Right renal pelvis (tissue), 4 donors: ENCODE data around the gene PLCB2. TPM values are rescaled to one million over a fixed set of nuclear protein-coding genes. Genes with fewer than 3 reads are reported as not detected.

Experiments used
- DNase-seq, 4 donors: peaks; one replicate each; pipeline ENCODE4 v3.0.0-alpha.2; 2013; ENCODE audit warnings: low read depth in 4 of 4, low spot score in 3 of 4, missing footprints in 1 of 4
- polyA plus RNA-seq, 4 donors: library from polyadenylated mRNA; unstranded; fragments of 120-200 nt; gene quantifications; one replicate each; pipeline ENCODE4 v1.2.1, GENCODE V29; 2013; ENCODE audit not compliant: insufficient read length in 4 of 4

PLCB2 gene
- polyA plus RNA-seq, 4 donors: 7.9 to 12.3 (median 10.3) TPM

DNA sequence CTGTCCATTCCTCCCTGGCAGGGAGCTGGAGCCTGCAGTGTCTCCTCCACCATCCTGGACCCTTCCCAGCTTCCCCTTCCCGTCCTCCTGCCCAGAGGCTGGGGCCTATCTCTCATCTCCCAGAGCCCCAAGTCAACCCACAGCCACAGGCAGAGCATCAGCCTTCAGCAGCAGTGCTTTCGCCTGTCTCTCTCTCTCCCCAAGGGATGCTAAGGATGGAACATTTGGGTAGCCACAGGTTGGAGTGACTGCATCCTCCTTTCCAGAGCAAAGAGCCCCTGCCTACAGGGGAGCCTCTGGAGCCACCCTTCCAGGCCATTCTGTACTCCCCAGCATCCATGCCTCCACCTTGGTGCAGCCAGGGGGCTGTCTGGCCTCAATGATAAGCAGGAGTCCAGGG is 4.2 kb downstream of the PLCB2 start:
- DNase-seq: no peak

DNA sequence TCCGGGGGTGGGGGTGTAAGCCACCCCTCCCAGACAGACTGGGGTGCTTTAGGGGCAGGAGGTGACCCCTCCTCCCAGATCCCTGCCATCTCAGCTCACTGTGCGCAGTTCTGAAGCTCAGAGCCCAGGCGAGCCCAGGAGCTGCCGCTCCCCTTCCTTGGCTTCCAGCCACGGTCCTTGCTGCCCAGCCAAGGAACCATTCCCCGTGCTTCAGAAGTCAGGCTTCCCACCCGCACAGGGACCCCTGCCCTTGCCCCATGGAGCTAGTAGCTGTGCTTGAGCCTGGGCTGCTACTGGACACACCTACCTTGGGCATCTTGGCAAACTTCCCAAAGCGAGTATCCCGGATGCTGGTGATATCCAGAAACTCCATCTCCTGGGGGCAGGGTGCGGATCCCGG is 4.8 kb downstream of the PLCB2 start:
- no peak for DNase-seq

DNA sequence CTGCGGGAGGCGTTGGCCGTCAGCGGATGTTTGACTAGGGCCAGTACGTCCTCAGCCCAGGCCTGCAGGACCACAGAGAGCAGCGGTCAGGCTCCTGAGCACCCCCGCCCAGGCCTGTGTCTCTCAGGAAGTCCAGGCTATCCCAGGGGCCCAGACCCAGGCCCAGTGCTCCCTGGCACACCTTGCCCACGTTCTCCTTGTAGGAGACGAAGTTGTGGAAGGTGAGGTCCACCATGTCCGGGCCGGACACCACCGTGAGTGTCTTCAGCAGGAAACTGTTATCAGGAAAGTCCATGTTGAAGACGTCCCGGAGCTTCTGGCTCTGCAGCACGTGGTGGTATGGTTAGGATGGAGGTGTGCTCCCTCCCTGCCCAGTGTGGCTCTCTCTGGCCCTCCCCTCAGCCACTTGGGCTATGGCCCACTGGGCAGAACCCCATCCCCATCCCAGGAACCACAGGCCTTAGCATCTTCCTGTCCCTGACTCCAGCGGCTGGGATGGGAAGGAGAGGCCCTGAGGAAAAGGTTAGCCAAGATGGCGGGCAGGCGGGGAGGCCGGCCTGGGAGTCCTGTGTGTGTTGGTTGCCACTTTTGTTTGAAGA is 5.3 kb downstream of the PLCB2 start:
- DNase-seq: no peak

DNA sequence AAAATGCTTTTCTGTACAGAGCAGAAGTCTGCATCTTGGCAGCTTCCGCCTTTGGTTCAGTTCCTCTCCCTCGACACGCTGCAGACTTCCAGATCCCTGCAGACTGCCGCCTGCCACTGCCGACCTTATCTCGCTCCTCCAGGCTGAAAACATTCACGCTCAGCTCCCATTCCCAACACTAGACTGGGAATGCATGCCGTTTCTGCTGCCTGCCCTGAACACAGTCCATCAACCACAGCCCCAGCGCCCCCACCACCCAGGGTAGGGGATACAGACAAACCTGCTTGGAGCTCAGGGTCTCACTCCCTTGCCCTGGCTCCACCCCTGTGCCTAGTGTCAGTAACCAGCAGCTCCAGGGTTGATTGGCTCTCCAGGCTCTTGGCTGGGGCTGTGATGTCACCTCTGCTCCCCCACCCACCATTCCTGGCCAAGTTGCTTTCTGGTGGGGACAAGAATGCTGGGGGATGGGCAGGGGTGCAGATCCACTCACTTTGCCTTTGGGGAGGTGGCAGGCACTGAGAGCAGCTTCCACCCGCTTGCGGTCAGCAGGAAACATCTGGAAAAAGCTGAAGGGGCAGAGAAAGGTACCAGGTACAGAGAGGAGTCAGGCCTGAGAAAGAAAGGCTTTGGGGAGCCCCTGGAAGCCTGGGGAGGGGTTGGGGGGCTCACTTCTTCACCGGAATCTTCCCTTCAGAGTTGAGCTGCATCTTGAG is 6.1 kb downstream of the PLCB2 start:
- DNase-seq: no peak

DNA sequence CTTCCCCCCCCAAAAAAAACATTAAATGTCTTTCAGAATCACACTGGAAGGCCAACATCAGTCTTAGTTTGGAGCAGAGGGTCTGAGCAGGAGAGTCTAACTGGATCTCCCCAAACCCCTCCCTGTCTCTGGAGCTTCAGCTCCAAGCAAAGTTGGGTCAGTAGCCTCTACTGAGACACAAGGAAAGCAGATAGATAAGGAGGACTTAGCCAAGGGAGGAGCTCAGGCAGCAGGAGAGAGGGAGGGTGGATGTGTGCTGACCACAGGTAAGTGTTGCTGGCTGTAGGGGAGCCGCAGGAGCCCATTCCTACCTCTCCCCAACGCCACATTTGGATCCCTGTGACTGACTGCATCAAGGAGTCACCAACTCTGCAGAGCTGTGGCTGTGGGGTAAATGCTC is 7.0 kb downstream of the PLCB2 start:
- DNase-seq: no peak

DNA sequence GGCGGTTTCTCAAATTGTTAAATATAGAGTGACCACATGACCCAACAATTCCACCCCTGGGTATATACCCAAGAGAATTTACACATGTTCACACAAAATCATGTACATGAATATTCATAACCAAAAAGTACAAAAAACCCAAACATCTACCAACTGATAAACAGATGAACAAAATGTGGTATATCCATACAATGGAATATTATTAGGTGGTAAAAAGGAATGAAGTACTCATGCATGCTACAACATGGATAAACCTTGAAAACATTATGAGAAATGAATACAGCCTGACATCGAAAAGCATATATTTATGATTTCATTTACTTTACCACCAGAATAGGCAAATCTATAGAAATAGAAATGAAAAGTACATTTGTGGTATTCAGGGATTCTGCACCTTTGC is 7.4 kb downstream of the PLCB2 start:
- DNase-seq: no peak

DNA sequence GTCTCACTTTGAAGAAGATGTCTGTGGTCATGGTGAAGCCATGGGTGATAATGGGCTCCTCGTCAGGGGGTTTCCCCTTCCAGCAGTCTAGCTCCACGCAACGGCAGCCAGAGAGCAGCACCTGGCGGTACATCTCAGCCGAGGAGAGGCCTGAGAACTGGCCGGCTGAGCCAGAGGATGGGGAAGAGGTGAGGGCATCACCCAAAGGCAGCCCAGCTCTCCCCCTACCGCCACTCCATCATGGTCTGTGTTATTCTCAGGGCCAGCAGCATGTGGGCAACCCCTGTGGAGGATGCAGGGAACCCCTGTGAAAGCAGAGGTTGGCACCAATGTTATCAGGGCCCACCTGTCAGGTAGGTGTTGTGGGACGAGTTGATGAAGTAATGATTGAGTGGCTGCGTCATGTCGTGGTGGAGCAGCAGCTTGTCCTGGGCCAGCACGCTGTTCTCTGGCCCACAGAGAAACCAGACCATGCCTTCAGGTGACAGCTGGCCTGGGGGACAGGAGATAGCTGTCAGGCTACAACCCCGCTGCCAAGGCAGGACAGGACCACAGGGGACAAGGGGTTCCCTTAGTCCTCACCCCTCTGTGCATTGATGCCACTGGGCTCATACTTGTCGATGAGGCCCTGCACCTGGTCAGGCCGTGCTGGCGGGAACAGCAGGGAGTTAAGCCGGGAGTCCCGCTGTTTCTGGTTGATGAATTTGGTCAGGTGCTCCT is 9.4 kb downstream of the PLCB2 start:
- no peak for DNase-seq

DNA sequence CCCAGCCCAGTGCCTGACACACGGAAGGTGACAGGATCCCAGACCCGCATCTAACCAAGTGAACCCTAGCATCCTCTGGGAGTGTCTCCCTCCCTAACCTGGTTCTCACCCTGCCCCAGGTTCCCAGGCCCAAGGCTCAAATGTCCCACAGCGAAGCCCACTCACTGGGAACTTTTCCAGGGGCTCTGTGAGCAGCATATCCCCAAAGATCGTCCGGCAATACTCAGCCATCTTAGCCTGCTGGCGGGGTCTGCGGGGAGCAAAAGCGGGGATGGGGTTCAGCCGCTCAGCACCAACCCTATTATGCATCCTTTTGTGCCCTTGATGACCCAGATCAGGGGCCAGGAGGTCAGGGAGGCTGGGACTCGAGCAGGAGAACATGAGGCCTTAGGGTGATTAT is 10.4 kb downstream of the PLCB2 start:
- DNase-seq: no peak

DNA sequence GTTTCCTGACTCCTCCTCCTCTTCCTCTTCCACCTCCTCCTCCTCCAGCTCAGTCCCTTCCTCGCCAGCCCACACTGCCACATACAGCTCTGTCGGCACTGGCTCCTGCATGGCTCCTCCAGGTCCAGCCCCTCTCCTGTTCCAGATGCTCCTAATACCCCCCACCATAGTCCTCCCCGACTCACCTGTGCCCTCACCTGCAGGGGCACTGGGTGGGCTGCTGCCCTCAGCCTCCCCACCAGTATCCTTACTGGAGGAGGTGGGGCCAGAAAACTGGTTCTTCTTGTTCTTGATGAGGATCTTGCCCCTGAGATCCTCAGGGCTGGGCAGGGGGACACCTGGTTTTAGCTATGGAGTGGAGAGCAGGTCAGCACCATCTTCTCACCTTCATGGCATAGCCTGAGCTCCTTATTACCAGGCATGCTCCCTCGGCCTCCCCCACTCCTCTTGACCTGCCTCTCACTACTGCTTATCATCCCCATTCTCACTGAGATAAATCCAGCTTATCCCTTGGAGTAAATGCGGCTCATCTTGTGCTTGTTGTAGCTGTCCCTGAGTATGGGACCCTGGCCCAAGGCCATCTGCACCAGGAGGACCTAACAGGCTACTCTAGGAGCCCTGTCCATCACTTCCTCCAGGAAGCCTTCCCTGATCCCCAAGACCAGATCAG is 11.0 kb downstream of the PLCB2 start:
- DNase-seq: no peak

DNA sequence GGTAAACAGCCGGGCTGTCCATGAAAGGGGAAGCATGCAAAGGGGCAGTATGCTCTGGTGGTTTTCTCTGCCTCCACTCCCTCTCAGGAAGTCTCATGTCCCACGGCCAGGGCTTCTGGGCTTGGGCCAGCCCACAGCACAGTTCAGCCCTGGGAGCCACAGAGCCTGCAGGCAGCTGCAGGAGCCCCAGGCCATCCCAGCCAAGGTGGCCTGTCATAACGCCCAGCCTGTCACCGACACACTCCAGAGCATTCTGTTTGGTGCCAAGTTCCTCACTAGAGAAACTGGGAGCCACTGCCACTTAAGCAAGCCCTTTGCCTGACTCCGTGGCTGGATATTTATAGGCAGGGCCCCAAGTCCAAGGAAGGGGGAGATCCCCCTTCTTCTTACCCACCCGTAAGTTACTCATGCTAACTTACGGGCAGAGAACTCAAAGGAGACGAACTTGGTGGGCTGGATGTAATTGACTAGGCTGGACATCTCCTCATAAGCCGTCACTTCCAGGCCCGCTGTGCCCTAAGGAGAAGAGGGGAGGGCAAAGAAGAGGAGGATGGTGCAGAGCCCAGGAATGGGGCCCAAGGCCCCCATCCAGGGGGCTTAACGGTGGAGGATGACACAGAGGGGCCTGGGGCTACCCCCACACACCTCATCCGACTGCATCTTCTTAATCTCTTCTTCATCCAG is 11.7 kb downstream of the PLCB2 start:
- no peak for DNase-seq

DNA sequence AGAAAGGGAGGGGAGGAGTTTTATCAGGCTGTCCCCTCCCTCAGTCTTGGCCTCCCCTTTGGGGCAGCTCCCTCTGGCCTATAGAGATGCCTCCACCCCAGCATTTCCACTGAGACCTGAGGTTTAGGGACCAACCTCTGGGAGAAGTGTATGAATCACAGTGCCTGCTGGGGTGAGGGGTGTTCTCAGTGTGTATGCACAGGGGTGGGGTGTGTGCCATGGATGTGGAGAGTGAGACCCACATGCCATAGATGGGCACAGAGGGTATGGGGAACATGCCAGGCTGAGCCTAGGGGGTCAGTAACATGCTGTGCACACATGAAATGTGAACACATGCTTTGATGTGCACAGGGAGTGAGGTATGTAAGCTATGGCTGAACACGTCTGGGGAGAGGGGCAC is 12.4 kb downstream of the PLCB2 start:
- no peak for DNase-seq

DNA sequence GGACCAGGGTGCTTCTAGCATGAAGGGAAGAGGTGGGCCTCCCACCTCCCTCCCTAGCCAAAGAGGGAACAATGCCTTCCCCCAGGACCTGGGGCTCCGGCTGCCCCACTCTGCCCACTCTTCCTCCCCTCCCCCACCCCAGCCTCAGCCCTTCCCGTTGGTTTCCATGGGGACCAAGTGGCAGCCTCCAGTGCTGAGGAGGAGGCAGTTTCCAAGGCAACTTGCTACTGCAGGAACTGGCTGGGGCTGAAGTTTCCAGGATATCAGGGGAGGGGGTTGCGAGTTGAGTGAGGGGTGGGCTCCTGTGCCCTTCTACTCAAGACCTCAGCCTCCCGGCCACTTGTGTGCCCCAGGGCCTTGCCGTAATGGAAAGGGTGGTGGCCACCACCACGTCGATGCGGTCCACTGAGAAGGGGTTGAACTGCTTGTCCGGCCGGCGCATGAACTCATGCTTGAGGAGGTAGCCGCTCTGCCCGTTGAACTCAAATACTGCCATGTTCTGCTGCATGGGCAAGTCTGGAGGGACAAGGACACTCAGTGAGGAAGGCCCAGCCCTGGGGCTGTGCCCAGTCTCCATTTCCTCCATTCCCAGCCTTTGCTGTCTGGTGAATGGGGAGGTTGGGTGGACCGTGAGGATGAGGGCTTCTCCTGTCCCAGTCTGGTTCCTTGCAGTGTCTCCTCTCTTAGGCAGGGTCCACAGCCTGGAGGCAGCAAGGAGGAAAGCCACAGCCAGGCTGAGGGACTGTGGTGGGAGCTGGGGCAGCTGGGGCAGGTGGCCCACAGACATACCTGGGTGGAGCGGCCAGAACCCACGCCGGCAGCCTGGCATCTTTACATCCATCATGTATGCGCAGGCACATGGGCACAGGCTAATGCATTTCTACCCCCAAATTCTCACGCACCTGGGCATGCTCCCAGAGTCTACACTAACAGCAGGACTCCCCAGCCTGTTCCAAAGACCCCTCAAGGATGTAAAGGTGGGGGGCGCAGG is 13.5 kb downstream of the PLCB2 start:
- no peak for DNase-seq

DNA sequence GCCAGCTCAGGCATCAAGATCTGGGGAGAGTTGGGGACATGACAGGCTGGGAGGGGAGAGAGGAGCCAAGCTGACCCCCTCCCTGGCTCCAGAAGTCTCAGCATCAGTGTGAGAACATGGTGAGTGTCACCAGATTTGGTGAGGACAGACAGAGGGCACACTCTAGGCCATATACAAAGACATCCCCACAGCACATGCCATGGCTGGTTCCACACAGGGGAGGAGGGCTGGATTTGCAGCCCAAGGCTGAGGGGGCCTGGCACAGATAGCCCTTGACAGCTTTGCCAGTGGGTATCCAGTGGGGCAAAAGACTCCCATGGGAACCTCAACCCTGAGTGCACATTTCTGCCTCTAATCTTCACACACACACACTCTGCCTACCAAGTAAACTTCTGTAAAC is 14.7 kb downstream of the PLCB2 start:
- no peak for DNase-seq

DNA sequence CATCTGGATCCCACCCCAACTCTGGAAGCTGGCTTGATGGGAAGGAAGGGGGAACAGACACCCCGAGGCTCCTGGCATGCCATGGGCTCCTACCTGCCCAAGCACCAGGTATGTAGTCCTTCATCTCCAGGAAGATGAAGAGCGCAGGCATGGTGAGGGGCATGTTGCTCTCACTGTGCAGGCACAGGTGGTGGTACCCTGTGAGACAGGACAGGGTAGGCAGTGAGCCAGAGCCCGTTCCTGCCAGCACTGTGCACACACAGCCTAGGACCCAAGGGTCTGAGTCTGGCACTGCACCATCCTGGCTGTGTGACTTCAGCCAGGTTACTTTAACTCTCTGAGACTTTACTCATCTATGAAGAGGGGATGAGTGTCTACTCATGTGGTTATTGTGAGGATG is 15.5 kb downstream of the PLCB2 start:
- DNase-seq: no peak

DNA sequence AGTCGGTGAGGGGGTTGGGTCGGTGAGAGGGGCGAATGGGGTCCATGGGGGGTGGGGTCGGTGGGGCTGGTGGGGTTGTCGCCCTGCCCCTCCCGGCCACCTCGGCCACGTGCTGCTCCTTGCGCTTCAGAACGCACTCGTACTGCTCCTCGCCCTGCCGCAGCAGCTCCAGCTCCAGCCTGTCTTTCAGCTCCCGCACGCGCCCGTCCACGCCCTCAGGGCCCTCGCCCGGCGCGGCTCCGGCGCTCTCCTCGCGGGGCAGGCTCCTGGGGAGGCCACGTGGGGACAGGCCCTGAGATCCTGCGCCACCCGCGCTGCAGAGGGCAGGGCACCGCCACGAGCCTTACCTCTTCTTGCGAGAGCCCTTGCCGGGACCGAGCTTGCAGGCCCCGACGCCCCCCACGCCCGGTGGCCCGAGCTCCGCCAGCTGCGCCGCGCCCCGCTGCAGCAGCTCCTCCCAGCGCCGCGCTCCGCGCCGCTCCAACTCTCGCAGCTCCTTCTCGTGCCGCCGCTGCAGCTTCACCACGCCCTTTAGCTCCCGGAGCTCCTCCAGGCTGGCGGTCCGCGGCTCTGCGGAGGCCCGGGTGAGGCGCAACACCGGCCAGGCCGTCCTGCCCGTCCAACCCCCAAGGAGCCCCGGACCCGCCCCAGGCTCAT is 16.7 kb downstream of the PLCB2 start:
- DNase-seq: no peak

DNA sequence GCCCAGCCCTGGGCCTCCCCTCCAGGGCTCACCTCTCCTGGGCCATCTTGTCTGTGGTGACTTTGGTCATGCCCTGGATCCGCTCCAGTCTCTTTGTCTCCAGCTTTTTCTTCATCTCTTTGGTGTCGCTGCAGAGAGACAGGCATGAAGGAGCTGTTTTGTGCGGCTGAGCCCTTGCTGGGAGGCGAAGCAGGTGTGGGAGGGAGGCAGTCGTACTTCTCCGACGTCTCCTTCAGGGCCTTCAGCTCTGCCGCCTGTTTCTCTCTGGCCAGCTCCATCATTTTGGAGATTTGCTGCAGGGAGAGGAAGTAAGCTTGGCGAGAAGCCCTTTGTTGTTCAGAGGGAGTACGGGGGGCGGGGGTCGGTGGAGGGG is 17.2 kb downstream of the PLCB2 start:
- no peak for DNase-seq

DNA sequence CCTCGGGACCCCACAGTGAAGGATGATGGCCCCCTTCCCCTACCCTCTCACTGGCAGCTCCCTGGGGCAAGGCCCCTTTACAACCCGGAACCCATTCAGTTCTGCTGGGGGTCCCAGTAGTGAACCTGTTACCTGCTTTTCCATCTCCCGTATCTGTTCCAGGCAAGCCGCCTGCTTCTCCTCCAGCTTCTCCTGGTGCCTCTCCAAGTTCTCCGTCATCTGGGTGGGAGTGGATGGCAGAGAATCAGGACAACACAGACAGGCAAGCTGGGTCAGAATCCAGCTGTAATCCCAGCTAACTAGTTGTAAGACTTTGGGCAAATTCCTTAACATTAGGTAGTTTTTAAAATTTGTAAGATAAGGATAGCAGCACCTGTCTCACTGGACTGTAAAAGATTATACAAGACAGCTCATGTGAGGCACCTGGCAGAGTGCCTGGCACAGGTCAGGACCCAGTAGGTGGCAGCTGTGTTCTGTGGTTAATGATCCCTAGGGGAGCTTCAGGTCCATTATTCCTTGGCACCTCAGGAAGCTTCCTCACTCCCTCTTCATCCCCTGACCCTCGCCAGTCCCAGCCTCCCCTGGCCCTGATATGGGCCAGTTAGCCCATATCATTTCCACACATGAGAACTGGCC is 18.5 kb downstream of the PLCB2 start:
- DNase-seq: no peak

DNA sequence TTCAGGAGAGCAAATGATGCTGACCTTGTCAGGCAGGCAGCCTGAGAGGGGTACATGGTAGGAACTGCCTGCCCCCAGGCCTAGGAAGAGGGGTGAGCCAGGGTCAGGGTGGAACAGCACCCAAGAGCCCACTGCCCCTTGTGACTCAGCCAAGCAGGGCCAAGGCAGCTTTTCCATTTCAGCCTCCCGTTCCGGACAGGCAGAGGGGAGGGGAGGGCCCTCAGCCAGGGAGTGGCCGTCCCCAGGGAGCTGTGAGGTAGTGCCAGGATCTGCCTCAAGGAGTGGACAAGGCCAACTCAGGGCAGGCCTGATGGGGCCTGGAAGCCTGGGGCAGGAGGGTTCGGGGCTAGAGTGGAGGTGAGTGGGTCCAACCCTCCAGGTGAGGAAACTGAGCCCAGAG is 19.8 kb downstream of the PLCB2 start:
- no peak for DNase-seq

DNA sequence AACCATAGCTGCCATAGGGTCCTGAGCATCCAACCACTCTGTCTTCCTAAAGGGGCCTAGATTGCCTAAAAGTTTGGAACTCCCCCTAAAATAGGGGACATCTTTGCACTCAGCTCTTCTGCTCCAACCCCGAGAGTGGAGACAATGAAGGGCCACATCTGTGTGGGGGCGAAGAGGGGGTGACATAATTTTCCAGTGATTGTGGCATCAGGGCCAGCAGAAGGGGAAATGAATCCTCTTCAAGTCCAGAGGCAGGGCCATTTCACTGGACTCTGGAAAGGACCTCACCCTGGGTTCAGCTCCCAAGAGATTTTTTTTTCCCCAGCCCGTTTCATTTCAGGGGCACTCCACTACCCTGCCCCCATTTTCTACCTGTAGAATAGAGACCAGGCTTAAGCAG is 20.2 kb downstream of the PLCB2 start:
- DNase-seq: no peak
